PC-9 (cell line): ENCODE results near the gene PRKG1.

ENCODE experiments used
- CTCF ChIP-seq: fragments of 200-600 bp; sonication (generic); conservative IDR thresholded peaks from 2 replicates; pipeline ENCODE4 v1.6.1; 2017; ENCODE audit warnings: mixed run types, antibody characterized with exemption, mild to moderate bottlenecking, moderate library complexity
- EZH2 ChIP-seq: fragments of 200-600 bp; sonication (generic); IDR thresholded peaks from 2 replicates; pipeline ENCODE4 v1.8.0; 2017; ENCODE audit warnings: antibody characterized with exemption, low read depth

- TF ChIP-seq CTCF (no peak), EZH2 (no peak)
These were observed 157.5 kb downstream of the PRKG1 start for GRCh38 chr10:51231754-51232153.
